Skeletal muscle tissue (tissue), 4 donors: ENCODE data around the gene PRXL2B. TPM values are rescaled to one million over a fixed set of nuclear protein-coding genes. Genes with fewer than 3 reads are reported as not detected.

Source experiments
- H3K27ac ChIP-seq: one replicate; pipeline ENCODE4 v1.7.0; 2013; ENCODE audit warnings: mild to moderate bottlenecking, low read depth, low read length, inconsistent platforms
- H3K27me3 ChIP-seq, 3 donors: one replicate each; pipeline ENCODE4 v1.7.0; 2013; ENCODE audit warnings: low read length in 3 of 3; ENCODE audit not compliant: control insufficient read depth in 3 of 3, insufficient read depth in 3 of 3
- H3K36me3 ChIP-seq, 3 donors: one replicate each; pipeline ENCODE4 v1.7.0; 2013; ENCODE audit warnings: low read length in 3 of 3; ENCODE audit not compliant: control insufficient read depth in 3 of 3, insufficient read depth in 3 of 3
- H3K4me1 ChIP-seq, 3 donors: one replicate each; pipeline ENCODE4 v1.7.0; 2013; ENCODE audit warnings: low read length in 3 of 3, mild to moderate bottlenecking in 3 of 3; ENCODE audit not compliant: control insufficient read depth in 3 of 3, insufficient read depth in 3 of 3
- H3K4me3 ChIP-seq, 3 donors: one replicate each; pipeline ENCODE4 v1.7.0; 2013; ENCODE audit warnings: low read length in 3 of 3
- H3K9ac ChIP-seq, 3 donors: one replicate each; pipeline ENCODE4 v1.7.0; 2013; ENCODE audit warnings: low read length in 3 of 3, mild to moderate bottlenecking in 3 of 3, moderate library complexity in 2 of 3, low read depth in 1 of 3
- H3K9me3 ChIP-seq, 3 donors: one replicate each; pipeline ENCODE4 v1.7.0; 2013; ENCODE audit warnings: low read length in 3 of 3; ENCODE audit not compliant: control insufficient read depth in 3 of 3
- total RNA-seq: library from RNA; depleted of rRNA; stranded (reverse); fragments of >200 nt; gene quantifications from one replicate; pipeline ENCODE4 v1.2.3, GENCODE V29; 2014
- donor health status: Osteomylitis.

PRXL2B gene
- total RNA-seq, 1 donor from 2014 or later: 5.7 TPM

DNA sequence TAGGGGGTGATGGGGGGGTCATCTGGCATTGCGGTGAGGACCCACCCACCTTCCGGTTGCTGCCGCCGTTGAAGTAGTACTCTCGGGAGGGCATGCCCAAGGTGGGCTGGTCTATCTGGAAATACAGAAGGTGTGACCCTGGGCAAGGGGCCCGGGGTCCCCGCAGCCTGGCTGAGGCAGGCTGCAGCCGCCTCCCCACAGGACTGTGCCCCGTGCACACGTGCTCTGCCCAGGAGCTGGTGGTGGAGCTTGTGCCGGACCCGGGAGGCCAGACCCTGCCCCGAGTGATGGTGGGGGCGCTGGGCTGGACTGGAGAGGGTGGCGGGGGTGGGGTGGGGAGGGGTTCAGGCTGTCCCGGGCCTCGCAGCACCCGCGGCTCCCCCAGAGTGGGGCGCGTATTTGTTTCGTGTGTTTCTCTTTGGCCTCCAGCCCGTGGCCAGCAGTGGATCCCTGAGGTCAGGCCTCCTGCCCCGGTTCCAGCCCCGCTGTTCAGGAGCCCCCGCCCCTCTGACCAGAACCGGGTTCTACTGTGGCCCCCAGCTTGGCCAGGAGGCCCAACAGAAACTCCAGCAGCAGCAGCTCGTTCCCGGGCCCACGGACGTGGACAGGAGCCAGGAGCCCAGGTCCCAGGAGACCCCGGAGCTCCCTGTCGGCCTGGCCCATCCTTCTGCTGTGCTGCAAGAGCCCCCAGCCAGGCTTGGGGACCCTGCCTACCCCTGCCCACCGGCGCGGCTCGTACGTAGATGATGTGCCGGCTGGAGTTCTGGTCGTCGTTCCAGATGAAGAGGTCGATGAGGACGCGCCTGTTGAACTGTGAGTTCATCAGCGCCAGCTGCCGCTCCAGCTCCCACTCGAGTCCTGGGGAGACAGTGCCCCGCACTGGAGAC, 19.2 kb downstream of the PRXL2B start:
- H3K9me3 ChIP-seq: peaks cover 0 to 4% (median 0%) of the 10 kb centered on the region in 3 donors
- H3K27me3 ChIP-seq: peaks cover 13 to 50% (median 41%) of the 10 kb centered on the region in 3 donors
- no peaks in the 10 kb centered on the region for H3K36me3 ChIP-seq
- H3K4me3 ChIP-seq: no peak overlapping the region
- no peak overlapping the region for H3K27ac ChIP-seq
- H3K4me1 ChIP-seq: no peaks in the 10 kb centered on the region
- no peak overlapping the region for H3K9ac ChIP-seq

DNA sequence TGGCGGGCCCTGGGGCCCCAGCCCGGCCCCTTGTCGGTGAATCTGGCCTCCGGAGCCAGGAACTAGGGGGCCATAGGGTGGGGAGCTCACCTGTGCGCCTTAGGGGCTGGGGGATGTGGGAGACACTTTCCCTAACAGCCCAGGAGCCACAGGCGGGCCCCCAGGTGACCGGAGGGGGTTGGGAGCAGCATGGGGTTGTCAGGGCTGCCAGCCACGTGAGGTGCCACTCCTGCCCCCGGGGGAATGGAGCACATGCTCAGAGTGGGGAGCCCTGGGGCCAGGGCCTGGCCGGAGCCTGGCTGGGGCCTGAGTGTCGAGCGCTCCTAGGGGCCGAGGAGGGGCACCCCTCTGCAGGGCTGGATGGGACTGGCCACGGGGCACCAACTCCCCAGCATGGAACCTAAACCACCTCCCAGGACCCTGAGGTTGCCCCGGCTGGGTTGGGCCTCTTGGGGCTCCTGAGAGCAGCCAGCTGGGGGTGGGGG, 19.9 kb downstream of the PRXL2B start:
- Histone ChIP-seq H3K4me3 (no peak overlapping the region), H3K36me3 (no peaks in the 10 kb centered on the region), H3K9me3 (peaks cover 0 to 4% (median 0%) of the 10 kb centered on the region in 3 donors), H3K4me1 (no peaks in the 10 kb centered on the region), H3K27me3 (peaks cover 16 to 51% (median 44%) of the 10 kb centered on the region in 3 donors), H3K9ac (no peak overlapping the region), H3K27ac (no peak overlapping the region)

DNA sequence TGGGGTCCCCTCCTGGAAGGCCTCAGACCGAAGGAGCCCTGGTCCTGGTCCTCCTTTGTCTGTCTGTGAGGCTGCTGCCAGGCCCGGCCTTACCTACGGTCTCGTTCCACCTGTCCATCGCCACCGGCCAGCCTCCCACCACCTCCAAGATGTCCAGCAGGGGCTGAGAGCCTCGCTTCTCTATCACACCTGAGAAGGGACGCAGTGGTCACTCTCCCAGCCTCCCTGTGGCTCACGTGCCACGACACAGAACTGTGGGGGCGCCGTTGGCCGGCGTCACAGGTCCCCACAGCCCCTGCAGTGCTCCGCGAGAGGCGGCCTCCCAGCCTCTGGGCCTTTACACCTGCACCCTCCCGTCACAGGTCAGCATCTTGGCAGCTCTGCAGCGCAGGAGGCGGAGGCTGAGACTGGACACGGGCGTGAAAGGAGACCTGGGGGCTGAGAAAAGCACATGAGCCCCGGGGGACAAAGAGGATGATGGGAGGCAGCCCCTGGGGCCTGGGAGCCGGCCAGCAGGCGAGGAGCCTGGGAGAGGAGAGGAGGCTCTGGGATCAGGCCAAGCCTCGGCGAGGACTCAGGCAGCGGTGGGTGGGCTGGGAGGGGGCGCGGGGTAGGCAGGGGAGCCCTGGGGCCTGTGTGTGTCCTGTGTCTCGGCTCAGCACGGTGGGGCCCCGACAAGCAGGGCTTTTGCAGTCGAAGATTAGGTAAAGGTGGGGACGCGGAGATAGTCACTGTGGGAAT, 20.5 kb downstream of the PRXL2B start:
- Histone ChIP-seq H3K27ac (no peak overlapping the region), H3K4me3 (no peak overlapping the region), H3K27me3 (peaks cover 16 to 53% (median 49%) of the 10 kb centered on the region in 3 donors), H3K9ac (no peak overlapping the region), H3K4me1 (no peaks in the 10 kb centered on the region), H3K9me3 (no peaks in the 10 kb centered on the region), H3K36me3 (no peaks in the 10 kb centered on the region)

GRCh38 chr1:2607641-2608091, 21.1 kb downstream of the PRXL2B start:
- Histone ChIP-seq H3K4me1 (no peaks in the 10 kb centered on the region), H3K9me3 (no peaks in the 10 kb centered on the region), H3K27ac (no peak overlapping the region), H3K36me3 (no peaks in the 10 kb centered on the region), H3K9ac (no peak overlapping the region), H3K4me3 (no peak overlapping the region), H3K27me3 (peaks cover 16 to 53% (median 46%) of the 10 kb centered on the region in 3 donors)

DNA sequence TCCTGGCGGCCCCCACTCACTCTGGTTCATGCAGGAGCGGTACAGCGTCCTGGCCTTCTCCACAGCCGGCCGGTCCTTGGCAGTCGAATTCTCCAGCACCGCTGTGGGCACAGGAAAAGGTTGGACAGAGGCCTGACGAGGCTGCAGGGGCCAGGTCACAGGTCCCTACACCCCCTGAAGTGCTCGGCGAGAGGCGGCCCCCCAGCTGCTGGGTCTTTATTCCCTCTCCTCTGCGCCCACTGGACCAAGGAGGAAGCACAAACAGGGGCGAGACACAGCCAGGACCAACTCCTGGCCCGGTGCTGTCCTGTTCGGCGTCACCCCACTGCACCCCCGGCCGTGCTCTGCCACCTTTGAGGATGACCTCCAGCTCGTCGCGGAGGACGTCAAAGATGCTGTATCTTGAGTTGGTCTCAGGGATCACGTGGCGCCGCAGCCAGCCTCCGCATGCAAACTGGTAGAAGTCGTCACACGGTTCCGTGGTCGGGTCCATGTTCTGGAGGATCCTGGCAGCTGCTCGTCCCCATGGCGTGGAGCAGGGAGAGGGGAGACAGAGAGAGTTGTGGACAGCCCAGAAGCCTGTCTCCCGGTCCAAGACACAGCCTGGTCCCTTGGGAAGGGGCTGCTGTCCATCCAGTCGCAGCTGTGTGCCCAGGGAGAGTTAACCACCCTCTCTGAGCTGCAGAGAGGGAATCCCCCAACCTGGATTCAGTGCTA, 22.9 kb downstream of the PRXL2B start:
- H3K27ac ChIP-seq: no peak overlapping the region
- H3K4me1 ChIP-seq: no peaks in the 10 kb centered on the region
- H3K4me3 ChIP-seq: no peak overlapping the region
- H3K27me3 ChIP-seq: peaks cover 15 to 46% (median 40%) of the 10 kb centered on the region in 3 donors
- H3K9ac ChIP-seq: no peak overlapping the region
- H3K9me3 ChIP-seq: peaks cover 0 to 6% (median 5%) of the 10 kb centered on the region in 3 donors
- no peaks in the 10 kb centered on the region for H3K36me3 ChIP-seq

GRCh38 chr1:2610036-2610959, 23.7 kb downstream of the PRXL2B start:
- H3K4me1 ChIP-seq: no peaks in the 10 kb centered on the region
- H3K27ac ChIP-seq: no peak overlapping the region
- H3K9ac ChIP-seq: no peak overlapping the region
- peaks cover 0 to 6% (median 5%) of the 10 kb centered on the region in 3 donors for H3K9me3 ChIP-seq
- peaks cover 14 to 38% (median 38%) of the 10 kb centered on the region in 3 donors for H3K27me3 ChIP-seq
- H3K36me3 ChIP-seq: no peaks in the 10 kb centered on the region
- no peak overlapping the region for H3K4me3 ChIP-seq

DNA sequence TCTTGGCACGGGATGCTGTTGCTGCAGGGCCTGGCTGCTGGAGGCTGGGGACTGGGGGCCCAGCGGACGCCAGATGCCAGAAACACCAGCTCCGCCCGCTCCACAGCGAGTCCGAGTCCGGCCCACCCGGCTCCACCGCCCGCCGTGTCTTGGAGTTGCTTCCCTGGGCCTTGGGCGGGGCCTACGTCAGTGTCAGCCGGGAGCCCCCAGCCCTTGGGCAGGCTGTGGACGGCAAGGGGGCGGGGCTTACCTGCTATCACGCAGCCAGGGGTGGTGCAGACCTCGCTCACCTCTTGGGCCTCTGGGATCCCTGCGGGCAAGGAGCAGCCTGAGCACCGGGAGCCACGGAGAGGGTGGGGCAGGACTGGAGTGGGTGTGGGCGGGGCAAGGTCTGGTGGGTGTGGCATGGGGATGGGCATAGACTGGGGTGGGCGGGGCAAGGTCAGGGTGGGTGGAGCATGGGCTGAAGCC, 24.5 kb downstream of the PRXL2B start:
- H3K27me3 ChIP-seq: peaks cover 14 to 36% (median 36%) of the 10 kb centered on the region in 3 donors
- H3K36me3 ChIP-seq: no peaks in the 10 kb centered on the region
- H3K4me1 ChIP-seq: no peaks in the 10 kb centered on the region
- H3K9me3 ChIP-seq: peaks cover 0 to 6% (median 5%) of the 10 kb centered on the region in 3 donors
- no peak overlapping the region for H3K4me3 ChIP-seq
- no peak overlapping the region for H3K9ac ChIP-seq
- no peak overlapping the region for H3K27ac ChIP-seq

- Histone ChIP-seq H3K4me3 (no peak overlapping the region), H3K27me3 (peaks cover 14 to 36% (median 33%) of the 10 kb centered on the region in 3 donors), H3K9me3 (peaks cover 0 to 6% (median 5%) of the 10 kb centered on the region in 3 donors)
Observed at GRCh38 chr1:2611621-2612437, 25.3 kb downstream of the PRXL2B start.

More at GRCh38 chr1:2611621-2612437, 25.3 kb downstream of the PRXL2B start:
- no peak overlapping the region for H3K9ac ChIP-seq
- no peaks in the 10 kb centered on the region for H3K36me3 ChIP-seq
- no peaks in the 10 kb centered on the region for H3K4me1 ChIP-seq
- no peak overlapping the region for H3K27ac ChIP-seq
